T-helper 9 cell (primary cell): ENCODE results near the gene PRR23B.

ENCODE experiments used
- DNase-seq: peaks from one replicate; pipeline ENCODE4 v3.0.0-alpha.2; 2020

Gene PRR23B

GRCh38 chr3:138972941-138973340 lies 47.8 kb downstream of the PRR23B start:
- DNase-seq = no peak

GRCh38 chr3:138971766-138972320 lies 48.9 kb downstream of the PRR23B start:
- no peak for DNase-seq
